ENCODE results near the gene CRMP1. TPM values are rescaled to one million over a fixed set of nuclear protein-coding genes. Genes with fewer than 3 reads are reported as not detected.
A peak's percentile ranks its signal among the peaks of the same experiment; 100 is the strongest.

Gene CRMP1
- total RNA-seq, 1 donor = under 0.01 TPM

- no peak for DNase-seq (ENCODE audit: insufficient read length, low spot score, missing footprints)
- Histone ChIP-seq H4K20me1 (ENCODE audit: insufficient read depth, low read length) (peaks cover 14% of the 10 kb centered on the region), H3K4me2 (ENCODE audit: insufficient read depth, low read length) (no peak overlapping the region), H3K27ac (ENCODE audit: low read depth, low read length) (no peak overlapping the region), H2AFZ (ENCODE audit: low read length) (no peak overlapping the region), H3K36me3 (ENCODE audit: insufficient read depth, low read length) (peaks cover 70% of the 10 kb centered on the region), H3K79me2 (ENCODE audit: insufficient read depth, low read length) (no peaks in the 10 kb centered on the region), H3K4me3 (ENCODE audit: insufficient read depth, low read length) (no peak overlapping the region), H3K4me1 (ENCODE audit: insufficient read depth, low read length) (no peaks in the 10 kb centered on the region), H3K9me3 (ENCODE audit: low read depth, low read length) (no peaks in the 10 kb centered on the region), H3K27me3 (ENCODE audit: insufficient read depth, low read length) (no peaks in the 10 kb centered on the region)
- no peak for TF ChIP-seq CTCF (IDR thresholded peaks at IDR 0.05; ENCODE audit: extremely low read depth, low read depth, low read length)
Measured at GRCh38 chr4:5805270-5805669, 87.6 kb downstream of the CRMP1 start.

DNA sequence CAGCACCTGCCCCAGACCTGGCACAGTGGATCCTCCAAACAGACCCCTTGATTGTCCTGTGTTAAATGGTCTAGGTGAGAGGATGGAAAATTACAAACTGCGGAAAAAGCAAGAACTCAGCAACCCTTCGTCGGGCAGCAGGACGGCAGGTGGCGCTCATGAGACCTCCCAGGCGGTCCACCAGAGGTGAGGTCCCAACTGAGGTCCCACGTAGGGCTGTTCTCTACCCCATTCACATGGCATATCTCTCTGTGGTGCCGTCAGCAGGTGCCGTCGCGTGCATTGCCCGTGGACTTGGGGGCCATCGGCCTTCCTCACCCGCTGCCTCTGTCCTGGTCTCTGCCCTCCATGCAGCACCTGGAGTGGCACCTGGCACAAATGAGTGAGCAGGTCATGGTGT, 88.2 kb downstream of the CRMP1 start:
- no peaks in the 10 kb centered on the region for H3K9me3 ChIP-seq (ENCODE audit: low read depth, low read length)
- no peaks in the 10 kb centered on the region for H3K79me2 ChIP-seq (ENCODE audit: insufficient read depth, low read length)
- peak; percentile 57 for DNase-seq (ENCODE audit: insufficient read length, low spot score, missing footprints)
- H2AFZ ChIP-seq (ENCODE audit: low read length) = no peak overlapping the region
- H3K4me1 ChIP-seq (ENCODE audit: insufficient read depth, low read length) = no peaks in the 10 kb centered on the region
- no peak overlapping the region for H3K4me3 ChIP-seq (ENCODE audit: insufficient read depth, low read length)
- peaks cover 66% of the 10 kb centered on the region for H3K36me3 ChIP-seq (ENCODE audit: insufficient read depth, low read length)
- no peak overlapping the region for H3K27ac ChIP-seq (ENCODE audit: low read depth, low read length)
- peaks cover 10% of the 10 kb centered on the region for H4K20me1 ChIP-seq (ENCODE audit: insufficient read depth, low read length)
- no peak overlapping the region for H3K4me2 ChIP-seq (ENCODE audit: insufficient read depth, low read length)
- TF ChIP-seq CTCF (IDR thresholded peaks at IDR 0.05; ENCODE audit: extremely low read depth, low read depth, low read length) = peak; percentile 7
- H3K27me3 ChIP-seq (ENCODE audit: insufficient read depth, low read length) = no peaks in the 10 kb centered on the region

DNA sequence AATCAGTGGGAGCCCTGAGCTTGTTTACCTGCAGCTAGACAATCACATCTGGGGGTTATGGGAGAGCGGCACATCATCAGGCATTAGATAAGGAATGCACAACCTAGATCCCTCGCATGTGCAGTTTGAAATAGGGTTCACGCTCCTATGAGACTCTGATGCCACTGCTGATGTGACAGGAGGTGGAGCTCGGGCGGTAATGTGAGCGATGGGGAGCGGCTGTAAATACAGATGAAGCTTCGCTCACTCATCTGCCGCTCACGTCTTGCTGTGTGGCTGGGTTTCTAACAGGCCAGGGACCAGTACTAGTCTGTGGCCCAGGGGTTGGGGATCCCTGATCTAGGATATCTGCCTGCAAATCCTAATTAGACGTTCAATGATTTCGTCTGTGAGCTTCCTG, 90.3 kb downstream of the CRMP1 start:
- Histone ChIP-seq H3K4me3 (ENCODE audit: insufficient read depth, low read length) (no peak overlapping the region), H3K4me2 (ENCODE audit: insufficient read depth, low read length) (no peak overlapping the region), H3K27me3 (ENCODE audit: insufficient read depth, low read length) (no peaks in the 10 kb centered on the region), H4K20me1 (ENCODE audit: insufficient read depth, low read length) (peaks cover 3% of the 10 kb centered on the region), H3K79me2 (ENCODE audit: insufficient read depth, low read length) (no peaks in the 10 kb centered on the region), H3K4me1 (ENCODE audit: insufficient read depth, low read length) (no peaks in the 10 kb centered on the region), H3K36me3 (ENCODE audit: insufficient read depth, low read length) (peaks cover 71% of the 10 kb centered on the region), H2AFZ (ENCODE audit: low read length) (no peak overlapping the region), H3K27ac (ENCODE audit: low read depth, low read length) (no peak overlapping the region), H3K9me3 (ENCODE audit: low read depth, low read length) (no peaks in the 10 kb centered on the region)
- DNase-seq (ENCODE audit: insufficient read length, low spot score, missing footprints) = no peak
- TF ChIP-seq CTCF (IDR thresholded peaks at IDR 0.05; ENCODE audit: extremely low read depth, low read depth, low read length) = no peak

- no peaks in the 10 kb centered on the region for H4K20me1 ChIP-seq (ENCODE audit: insufficient read depth, low read length)
- H3K9me3 ChIP-seq (ENCODE audit: low read depth, low read length) = no peaks in the 10 kb centered on the region
- H3K79me2 ChIP-seq (ENCODE audit: insufficient read depth, low read length) = no peaks in the 10 kb centered on the region
- TF ChIP-seq CTCF (IDR thresholded peaks at IDR 0.05; ENCODE audit: extremely low read depth, low read depth, low read length) = no peak
- no peak overlapping the region for H2AFZ ChIP-seq (ENCODE audit: low read length)
- DNase-seq (ENCODE audit: insufficient read length, low spot score, missing footprints) = no peak
- H3K4me3 ChIP-seq (ENCODE audit: insufficient read depth, low read length) = no peak overlapping the region
- H3K36me3 ChIP-seq (ENCODE audit: insufficient read depth, low read length) = peaks cover 79% of the 10 kb centered on the region
- H3K27ac ChIP-seq (ENCODE audit: low read depth, low read length) = no peak overlapping the region
- H3K4me1 ChIP-seq (ENCODE audit: insufficient read depth, low read length) = no peaks in the 10 kb centered on the region
- H3K4me2 ChIP-seq (ENCODE audit: insufficient read depth, low read length) = no peak overlapping the region
- no peaks in the 10 kb centered on the region for H3K27me3 ChIP-seq (ENCODE audit: insufficient read depth, low read length)
Measured at GRCh38 chr4:5801696-5802095, 91.2 kb downstream of the CRMP1 start.
